ENCODE measurements around the gene SP3.
A peak's percentile ranks its signal among the peaks of the same experiment; 100 is the strongest.

Gene SP3

DNA sequence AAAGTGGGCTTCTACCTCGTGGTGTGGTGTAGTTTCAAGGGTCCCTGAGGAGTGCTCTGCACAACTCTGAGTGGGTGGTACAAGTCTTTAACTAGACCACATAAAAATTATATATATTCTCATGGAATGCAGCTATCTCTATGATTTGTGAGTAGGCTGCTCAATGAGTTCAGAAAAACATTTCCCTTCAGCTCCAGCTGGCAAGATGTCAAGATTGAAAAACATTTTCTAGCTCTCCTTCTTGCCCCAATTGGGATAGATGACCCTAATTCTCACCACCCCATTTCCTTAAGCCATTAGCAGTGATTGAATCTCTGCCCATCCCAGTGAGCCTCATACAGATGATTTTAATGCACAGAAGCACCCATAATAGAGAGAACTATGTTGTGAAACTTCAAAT, 28.3 kb upstream of the SP3 start:
- no peak for DNase-seq

DNA sequence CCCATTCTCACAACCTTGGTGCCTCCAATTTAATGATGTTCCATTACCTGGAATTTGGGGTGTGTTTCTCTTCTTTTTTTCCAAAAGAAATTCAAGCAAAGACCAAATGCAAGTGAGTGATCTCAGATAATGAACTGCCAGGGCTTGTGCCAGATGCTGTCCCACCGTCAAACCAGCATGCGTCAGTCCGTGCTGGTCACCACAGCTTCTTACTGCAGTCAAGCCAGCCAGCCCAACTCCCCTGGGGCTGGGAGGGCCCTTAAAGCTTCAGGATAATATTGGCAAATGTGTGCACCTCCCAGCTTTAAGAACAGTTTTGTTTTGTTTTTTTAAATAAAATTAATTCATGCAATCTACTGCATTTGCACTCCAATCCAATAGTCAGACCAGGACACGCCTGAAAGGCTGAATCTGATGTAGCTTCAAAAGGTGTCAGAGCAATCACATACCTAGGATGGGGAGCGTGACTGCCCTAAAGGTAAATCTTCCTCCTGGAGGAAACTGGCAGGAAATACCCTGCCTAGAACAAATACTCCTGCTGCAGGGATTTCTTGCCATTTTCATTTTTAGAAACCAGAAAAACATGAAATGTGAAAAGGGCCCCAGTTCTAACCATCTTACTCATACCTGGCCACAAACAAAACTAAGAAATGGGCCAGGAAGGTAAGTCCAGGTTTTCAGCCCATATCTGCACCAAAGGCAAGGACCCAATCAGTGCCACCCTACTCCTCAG, 26.8 kb upstream of the SP3 start:
- DNase-seq, result no peak

DNA sequence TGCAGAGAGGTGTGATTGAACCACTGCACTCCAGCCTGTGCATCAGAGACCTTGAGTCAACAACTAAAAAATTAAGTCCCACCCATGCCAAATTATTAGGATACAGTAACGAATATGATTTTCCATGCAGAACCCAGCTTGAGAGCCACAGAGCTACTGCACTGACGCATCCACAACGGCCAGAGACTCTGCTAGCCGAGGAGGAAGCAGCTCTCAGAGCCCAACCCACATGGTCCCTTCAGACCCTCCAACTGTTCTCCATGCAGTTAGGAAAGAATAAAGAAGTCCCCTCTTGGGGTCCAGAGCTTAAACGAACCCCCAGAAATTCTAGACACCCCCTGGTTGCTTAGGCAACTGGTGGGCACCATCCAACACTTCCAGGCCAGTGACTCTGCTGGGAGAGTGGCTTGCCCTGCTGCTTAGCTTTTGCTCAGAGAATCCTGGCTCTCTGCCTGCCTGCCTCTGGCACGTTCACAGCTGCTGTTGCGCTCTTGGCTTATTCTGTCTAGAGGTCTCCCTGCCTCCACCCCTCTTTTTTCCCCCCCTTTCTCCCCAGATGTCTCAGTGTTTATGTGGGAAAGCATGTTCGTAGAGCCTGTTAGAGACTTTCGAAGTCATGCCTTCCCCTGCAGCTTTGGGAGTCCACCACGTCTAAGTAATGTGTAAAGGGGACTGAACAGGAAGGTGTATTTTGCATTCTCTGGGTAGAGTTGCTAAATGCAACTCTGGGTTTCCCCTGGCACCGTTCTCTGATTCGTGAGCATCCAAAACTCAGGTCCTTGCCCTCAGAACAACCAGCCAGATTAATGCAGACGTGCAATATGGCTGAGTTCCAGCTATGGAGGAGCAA, 26.0 kb upstream of the SP3 start:
- no peak for DNase-seq

DNA sequence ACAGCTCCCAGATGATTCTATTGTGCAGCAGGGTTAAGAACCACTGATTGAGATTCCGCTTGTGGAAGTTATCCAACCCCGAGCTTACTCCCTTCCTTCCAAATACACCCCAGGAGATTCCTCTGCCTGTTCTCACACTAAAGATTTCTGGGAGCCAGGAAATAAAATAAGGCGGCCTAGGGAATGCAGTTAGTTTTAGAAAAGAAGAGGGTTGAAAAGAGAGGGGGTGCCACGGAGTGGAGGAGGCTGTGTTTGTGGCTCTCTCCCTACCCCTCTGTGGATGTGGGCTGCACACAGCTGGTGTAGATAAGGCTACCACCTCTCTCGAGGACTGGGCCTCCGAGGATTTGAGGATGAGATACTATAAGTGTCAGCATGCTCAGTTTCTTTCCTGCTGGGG, 25.1 kb upstream of the SP3 start:
- no peak for DNase-seq

DNA sequence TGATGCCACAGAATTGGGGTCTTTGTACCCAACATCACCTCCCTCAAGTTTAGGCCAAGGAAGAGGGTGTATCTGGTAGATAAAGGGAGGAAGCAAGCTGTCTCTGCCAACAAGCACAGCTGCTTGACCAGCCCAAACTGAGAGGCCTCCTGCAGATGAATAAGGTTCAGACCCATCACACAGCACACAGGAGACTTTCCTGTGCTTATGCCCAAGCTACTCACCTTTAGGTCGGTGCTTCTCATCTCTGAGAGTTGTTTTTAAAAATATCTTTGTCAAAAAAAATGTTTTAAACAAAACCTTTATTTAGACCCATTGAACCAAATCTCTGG, 24.7 kb upstream of the SP3 start:
- DNase-seq, result no peak

DNA sequence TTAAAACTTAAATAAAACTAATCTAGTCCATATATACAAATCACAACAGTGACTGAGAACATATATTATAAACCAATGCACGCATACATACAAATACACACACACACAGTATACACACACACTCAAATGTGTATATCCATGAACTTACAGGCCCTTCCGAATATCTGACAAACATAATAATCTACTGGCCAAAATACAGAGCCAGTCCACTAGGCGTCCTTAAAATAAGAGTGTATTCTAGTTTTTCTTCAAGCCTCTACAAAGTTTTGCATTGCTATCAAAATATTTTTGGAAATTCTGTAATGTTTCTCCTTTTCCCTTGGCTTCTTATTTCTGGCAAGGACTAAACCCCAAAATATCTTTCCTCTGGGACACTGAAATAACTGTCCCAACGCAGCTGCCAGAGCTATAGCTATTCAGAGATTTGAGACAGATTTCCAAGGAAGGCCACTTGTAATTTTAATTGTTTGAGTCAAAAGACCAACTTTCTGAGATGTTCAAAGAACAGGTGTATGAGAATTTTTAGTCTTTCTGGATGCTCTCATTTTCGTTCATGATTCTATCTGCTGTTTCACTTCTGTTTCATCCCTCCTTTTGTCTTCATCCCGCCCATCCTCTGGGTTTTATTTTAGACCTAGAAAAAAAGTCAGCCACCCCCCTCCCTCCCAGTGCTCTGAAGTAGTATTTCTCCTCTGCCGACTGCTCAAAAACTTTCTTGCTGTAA, 24.1 kb upstream of the SP3 start:
- DNase-seq, result no peak

DNA sequence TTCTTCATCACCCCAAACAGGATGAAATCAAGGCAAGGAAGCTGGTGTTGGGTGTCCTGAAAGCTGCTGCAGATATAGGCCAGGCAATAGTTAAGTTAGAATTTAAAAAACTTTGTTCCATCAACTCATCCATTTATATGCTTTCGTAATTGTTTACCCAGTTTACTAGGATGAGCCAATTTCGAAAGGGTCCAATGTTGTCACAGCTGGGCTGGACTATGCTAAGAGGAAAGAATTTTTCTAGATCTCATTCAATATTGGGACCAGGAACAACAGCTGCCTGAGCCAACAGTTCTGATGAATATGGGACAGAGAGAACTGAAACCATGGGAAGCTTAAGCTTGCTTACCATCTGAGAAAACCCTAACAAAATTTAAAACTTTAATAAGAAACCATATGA, 21.6 kb upstream of the SP3 start:
- DNase-seq, result no peak

DNA sequence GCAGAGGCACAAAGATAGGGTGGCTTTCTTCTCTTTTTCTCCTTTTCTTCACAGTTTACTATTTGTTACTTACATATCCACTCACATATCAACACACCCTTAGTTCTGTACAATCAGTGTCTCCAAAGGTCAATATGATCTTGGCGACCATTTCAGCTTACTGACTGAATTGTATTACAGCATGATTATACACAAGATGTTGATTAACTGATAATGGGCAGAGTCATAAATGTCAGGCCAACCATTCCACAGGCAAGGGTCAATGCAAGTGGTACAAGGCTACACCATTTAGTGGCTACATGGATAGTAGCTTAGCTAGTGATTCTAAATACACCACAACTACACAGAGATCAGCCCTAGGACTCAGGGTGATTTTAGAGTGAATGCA, 20.4 kb upstream of the SP3 start:
- no peak for DNase-seq

DNA sequence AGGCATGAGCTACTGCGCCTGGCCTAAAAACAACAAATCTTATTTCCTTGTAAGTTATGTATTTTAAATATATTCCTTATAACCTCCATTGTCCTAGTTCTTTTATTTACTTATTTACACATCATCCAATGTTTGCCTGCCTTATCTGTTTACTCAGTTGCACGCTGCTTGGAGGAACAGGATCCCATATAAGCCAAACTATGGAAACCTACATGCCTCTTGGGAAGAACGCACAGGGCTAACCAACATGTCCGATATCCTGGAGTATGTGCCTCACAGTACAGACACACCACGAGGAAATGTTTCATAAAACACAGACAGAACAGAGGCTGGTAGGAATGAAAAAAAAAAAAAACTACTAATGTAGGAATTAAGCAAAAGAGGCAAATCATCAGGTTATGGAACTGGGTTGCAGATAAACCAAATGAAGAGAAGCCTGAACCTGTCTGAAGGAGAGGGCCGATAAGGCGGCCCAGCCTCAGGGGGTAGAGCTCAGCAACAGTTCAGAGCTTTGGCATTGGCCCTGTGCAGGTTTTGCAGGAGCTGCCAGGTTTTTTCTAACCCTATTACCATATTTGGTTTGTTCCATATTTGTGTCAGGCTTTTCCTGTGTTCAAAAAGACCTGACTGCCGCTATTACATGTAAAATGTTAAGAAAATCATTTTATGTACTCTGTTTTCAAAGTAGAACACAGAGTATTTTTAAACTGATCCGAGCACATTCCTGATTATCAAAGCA, 19.9 kb upstream of the SP3 start:
- DNase-seq, result no peak

DNA sequence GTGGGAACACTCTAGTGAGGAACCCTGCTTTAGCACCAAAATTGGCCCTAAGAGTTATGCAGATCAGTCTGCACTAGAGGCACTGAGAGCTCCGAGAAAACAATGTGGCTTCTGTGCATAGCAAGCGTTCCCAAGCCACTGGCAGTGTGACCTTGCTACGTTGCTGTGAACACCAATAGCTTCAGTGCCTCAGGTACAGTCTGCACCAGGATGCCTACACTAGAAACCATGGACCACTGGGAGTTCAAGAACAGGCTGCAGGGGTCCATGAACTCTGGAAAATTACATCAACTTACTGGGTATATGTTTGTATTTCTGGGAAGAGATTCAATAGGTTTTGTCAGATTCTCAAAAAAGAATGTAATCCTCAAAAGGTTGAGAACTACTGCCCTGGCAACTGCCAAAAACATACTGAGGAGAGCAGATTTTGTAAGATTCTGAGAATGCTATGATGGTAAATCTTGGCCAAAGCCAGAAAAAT, 18.3 kb upstream of the SP3 start:
- no peak for DNase-seq

DNA sequence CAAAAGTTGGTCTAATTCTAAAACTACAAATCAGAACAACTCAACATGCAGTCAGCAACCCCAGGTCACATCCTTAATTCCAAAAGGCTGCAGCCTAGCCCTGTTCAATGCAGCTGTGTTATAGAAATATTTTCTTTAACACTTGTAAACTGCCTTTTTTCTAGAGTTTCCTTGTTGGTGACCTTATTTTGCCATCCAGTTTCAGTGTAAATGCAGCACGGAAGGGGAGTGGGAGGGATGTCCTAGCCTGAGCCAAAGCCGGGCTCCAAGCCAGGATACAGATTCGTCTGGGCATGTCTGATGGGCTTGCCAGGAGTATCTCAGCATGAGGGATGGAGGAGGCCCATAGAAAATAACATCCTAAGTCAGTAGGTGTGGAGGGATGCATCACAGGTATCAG, 17.7 kb upstream of the SP3 start:
- DNase-seq, result no peak

DNA sequence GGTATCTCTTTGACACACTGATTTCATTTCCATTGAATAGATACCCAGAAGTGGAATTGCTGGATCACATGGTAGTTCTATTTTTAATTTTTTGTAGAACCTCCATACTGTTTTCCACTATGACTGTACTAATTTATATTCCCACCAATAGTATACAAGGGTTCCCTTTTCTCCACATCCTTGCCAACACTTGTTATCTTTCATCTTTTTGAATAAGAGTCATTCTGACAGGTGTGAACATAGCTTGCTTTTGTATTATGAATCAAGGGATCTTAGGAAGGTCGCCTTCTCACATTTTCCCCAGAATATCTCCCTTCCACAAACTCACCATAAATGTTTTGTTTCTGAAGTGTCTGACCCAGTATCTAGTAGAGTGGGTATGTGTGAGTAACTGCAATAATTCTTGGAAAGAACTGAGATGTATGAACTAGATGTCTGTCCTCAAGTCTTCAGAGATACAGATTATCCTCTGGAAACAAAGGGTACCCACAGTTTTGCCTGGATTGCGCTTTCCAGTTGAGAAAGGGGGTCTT, 17.1 kb upstream of the SP3 start:
- DNase-seq, result no peak

DNA sequence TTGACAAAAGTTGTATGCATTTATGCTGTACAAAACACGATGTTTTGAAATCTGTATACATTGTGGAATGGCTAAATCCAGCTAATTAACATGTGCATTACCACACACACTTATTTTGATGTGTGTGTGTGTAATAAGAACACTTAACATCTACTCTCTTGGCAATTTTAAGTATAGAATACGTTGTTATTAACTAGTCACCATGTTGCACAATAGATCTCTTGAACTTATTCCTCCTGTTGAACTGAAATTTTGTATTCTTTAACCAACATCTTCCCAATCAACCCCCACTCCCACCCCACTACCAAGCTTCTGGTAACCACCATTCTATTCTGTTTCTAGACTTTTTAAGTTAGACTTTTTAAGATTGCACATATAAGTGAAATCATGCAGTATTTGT, 16.3 kb upstream of the SP3 start:
- DNase-seq, result no peak

DNA sequence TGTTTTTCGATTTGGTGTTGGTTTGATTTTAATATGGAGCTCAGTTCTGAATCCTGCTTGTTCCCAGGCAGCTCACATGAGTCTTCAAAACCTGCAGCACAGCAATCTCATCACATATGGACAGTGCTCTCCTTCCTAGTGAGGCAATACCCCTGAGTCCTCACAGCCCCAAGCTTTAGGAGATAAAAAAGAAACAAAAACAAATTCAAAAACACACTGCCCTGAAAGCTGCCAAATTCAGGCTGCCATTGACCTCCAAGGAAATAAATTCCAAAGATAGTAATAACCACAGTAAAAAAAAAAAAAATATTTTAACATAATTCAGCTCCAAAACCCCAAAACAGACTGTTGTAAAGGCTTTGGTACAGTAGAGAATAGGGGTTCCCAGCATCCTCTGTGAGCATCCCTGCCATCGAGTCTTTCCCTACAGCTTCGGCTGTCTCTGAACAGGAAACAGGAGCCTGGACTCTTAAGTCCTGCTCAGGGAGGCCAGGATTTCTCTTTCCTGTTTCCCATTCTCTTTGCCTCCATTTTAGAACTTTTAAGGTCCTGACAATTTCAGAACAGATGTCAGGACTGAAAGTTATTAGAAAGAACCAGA, 14.7 kb upstream of the SP3 start:
- DNase-seq, result no peak

DNA sequence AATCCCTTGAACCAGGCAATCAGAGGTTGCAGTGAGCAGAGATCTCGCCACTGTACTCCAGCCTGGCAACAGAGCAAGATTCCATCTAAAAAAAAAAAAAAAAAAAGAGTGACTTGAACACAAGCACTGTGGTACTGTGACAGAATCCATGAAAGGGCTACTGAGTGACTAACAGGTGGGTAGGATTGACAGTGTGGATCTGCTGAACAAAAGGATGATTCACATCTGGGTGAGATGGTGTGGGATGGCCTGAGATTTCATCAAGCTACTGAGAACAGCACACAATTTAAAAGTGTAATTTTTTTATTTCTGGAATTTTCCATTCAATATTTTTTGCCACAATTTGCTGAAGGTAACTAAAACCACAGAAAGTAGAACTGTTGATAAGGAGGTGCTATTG, 13.3 kb upstream of the SP3 start:
- peak; percentile 54 for DNase-seq

DNA sequence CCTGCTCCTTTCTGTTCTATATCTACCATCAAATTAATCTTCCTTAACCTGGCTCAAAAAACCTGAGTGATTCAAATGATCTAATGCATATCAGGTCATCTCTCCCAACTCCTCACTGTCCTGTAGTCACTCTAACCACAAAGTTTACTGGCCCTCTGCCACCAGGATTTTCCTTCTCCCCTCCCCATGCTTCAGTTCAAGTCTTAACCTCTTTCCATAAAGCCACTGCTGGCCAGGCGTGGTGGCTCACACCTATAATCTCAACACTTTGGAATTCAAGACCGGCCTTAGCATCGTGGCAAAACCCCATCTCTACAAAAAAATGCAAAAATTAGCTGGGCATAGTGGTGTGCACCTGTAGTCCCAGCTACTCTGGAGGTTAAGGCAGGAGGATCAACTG, 7.5 kb upstream of the SP3 start:
- no peak for DNase-seq

DNA sequence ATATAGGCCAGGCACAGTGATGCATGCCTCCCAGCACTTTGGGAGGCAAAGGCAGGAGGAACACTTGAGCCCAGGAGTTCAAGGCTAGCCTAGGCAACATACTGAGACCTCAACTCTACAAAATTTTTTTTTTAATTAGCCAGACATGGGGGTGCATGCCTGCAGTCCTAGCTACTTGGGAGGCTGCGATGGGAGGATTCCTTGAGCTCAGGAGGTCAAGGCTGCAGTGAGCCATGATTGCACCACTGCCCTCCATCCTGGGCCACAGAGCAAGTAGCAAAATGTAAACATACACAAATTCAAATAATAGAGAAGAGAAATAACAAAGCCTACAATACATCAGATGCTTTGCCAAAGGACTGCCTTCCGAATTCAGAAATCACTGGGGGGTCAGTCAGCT, 7.0 kb upstream of the SP3 start:
- no peak for DNase-seq

DNA sequence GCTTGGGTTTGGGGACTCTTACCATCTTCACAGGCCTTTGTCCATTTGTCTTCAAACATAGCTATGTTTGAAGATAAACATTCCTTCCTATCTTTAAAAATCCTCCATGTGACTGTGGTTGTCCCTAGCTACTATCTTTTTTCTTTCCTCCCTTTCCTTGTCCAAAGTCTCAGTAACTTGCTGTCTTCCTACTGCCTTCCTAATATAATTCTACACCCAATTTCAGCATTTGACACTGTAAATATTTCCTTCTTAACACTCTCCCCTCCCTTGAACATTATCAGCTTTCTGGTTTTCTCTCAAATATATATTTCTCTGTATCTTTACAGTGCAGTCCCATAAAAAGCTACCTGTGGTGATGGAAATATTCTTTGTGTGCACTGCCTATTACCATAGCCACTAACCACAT, 5.3 kb upstream of the SP3 start:
- no peak for DNase-seq

DNA sequence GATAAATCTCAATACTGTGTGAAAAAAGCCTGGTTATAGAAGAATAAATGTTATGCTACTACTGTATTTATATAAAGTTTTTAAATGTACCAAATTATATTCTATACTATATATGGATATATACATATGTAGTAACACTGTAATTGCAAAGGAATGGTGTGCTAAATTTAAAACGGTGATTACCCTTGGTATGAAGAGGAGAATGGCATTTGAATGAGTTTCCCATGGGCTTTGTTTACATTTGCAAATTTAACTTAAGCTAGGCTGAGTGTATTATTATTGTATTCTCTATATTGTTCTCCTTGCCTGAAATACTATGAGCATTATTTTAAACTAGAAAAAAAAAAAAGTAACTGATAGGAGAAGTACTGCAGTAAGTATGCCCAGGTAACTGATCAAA, 4.7 kb upstream of the SP3 start:
- DNase-seq, result no peak

DNA sequence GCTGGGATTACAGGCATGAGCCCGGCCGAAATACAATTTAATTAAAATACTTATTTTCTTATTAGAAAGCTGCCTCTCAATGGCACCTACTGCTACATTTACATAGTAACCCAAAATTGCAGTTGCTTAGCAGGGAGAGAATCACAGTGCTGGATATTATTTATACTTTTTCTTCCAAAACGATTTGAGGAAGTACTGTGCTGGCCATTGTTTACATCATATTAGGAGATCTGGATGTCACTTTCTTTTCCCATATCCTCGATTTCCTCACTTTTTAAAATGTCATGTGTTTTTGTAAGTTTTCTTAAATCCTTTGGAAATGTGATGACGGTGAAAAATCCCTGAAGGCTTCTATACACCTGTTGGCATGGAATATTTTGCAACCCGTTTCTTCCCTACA, 3.4 kb upstream of the SP3 start:
- DNase-seq, result no peak

DNA sequence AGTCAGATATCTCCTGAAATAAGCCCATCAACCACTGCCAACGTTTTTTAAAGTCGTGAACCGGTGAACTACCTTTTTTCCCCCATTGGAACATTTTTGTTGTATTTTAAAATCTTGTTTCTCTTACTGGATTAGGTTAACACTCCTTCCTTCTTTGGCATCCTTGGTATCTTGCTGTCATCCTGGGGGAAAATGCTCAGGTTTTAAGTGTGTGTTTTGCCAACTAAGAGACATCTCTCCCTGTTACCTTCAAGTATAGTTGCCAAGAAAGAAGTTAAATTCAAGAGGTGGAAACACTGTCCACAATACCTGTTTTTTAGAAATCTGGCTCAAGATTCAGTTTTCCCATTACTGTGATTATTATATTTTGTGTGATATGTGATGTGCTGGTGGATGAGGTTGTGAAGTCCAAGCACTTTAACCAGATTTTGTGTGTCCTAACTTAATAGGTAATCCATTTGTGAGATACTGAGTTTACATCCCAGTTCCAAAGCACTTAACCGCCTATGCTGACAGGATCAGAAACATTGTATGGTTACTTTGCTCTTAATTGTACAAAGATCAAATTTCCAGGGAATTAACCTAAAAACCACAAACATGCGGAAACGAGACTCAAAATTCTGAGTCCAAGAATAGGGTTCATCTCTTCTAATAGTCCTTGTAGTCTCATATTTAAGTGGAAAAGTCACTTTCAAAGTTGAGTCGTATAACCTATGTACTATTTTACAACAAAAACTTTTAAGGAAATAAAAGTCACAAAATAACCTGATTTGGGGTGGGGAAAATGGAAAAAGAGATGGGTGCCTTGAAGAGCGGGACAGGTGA, 1.3 kb upstream of the SP3 start:
- DNase-seq, result no peak
